ENCODE results near the gene ATP1A2.

Gene ATP1A2

GRCh38 chr1:160177231-160177630 lies 61.7 kb downstream of the ATP1A2 start:
- POLR2A ChIA-PET, result no interaction called here
- Histone ChIP-seq H3K4me3 (ENCODE audit: low read depth, low read length) (no peak overlapping the region), H3K9me3 (ENCODE audit: control insufficient read depth, insufficient read depth, low read depth, low read length) (no peaks in the 10 kb centered on the region), H3K36me3 (ENCODE audit: control insufficient read depth in 2 of 2, insufficient read depth in 1 of 2, low read length in 2 of 2) (no peaks in the 10 kb centered on the region), H3K4me1 (ENCODE audit: control insufficient read depth, insufficient read depth, low read length) (no peaks in the 10 kb centered on the region), H3K27ac (ENCODE audit: extremely low read depth, low read depth, low read length) (no peak overlapping the region)
- no peak for TF ChIP-seq ZNF391 (tag by site-specific recombination; IDR thresholded peaks at IDR 0.05; ENCODE audit: borderline replicate concordance, low read depth)
- TF ChIP-seq GLIS1 (tag by site-specific recombination; IDR thresholded peaks at IDR 0.05), result no peak
- no peak for TF ChIP-seq ZBTB44 (tag by site-specific recombination; IDR thresholded peaks at IDR 0.05)
- TF ChIP-seq ZNF488 (tag by site-specific recombination; IDR thresholded peaks at IDR 0.05), result no peak
- TF ChIP-seq TCF7L2 (IDR thresholded peaks at IDR 0.05; ENCODE audit: borderline replicate concordance, low read depth, low read length), result no peak
- no peak for TF ChIP-seq PRDM4 (tag by site-specific recombination; IDR thresholded peaks at IDR 0.05)
- no peak for TF ChIP-seq SP7 (tag by site-specific recombination; IDR thresholded peaks at IDR 0.05)
- no peak for TF ChIP-seq ZNF433 (tag by site-specific recombination; IDR thresholded peaks at IDR 0.05; ENCODE audit: low read depth)
- no peak for TF ChIP-seq KLF10 (tag by site-specific recombination; IDR thresholded peaks at IDR 0.05)
- TF ChIP-seq OSR2 (tag by site-specific recombination; IDR thresholded peaks at IDR 0.05), result no peak
- no peak for TF ChIP-seq ZNF248 (tag by site-specific recombination; IDR thresholded peaks at IDR 0.05)
- no peak for TF ChIP-seq ZNF266 (tag by site-specific recombination; IDR thresholded peaks at IDR 0.05; ENCODE audit: low read depth)
- no peak for TF ChIP-seq KLF8 (tag by site-specific recombination; IDR thresholded peaks at IDR 0.05)
- no peak for TF ChIP-seq ZBTB7A (tag by site-specific recombination; IDR thresholded peaks at IDR 0.05; ENCODE audit: low read depth)
- CTCF ChIA-PET, result interaction anchor here (0.5 kb wide), 1 partner anchor 9 kb away, joined by 4 read pairs; no protein-coding TSS in a partner anchor

GRCh38 chr1:160177667-160178066 lies 62.1 kb downstream of the ATP1A2 start:
- Histone ChIP-seq H3K27ac (ENCODE audit: extremely low read depth, low read depth, low read length) (no peak overlapping the region), H3K4me1 (ENCODE audit: control insufficient read depth, insufficient read depth, low read length) (no peaks in the 10 kb centered on the region), H3K4me3 (ENCODE audit: low read depth, low read length) (no peak overlapping the region), H3K36me3 (ENCODE audit: control insufficient read depth in 2 of 2, insufficient read depth in 1 of 2, low read length in 2 of 2) (no peaks in the 10 kb centered on the region), H3K9me3 (ENCODE audit: control insufficient read depth, insufficient read depth, low read depth, low read length) (no peaks in the 10 kb centered on the region)
- no peak for TF ChIP-seq ZNF580 (tag by site-specific recombination; IDR thresholded peaks at IDR 0.05)
- no peak for TF ChIP-seq ZNF280D (tag by site-specific recombination; IDR thresholded peaks at IDR 0.05)
- no peak for TF ChIP-seq ZNF362 (tag by site-specific recombination; IDR thresholded peaks at IDR 0.05)
- no peak for TF ChIP-seq KLF17 (tag by site-specific recombination; IDR thresholded peaks at IDR 0.05)
- TF ChIP-seq MZF1 (tag by site-specific recombination; IDR thresholded peaks at IDR 0.05; ENCODE audit: borderline replicate concordance), result no peak
- ChIA-PET CTCF (interaction anchor here (0.5 kb wide), 1 partner anchor 10 kb away, joined by 4 read pairs; no protein-coding TSS in a partner anchor), POLR2A (no interaction called here)

All from HEK293 (cell line).